Breast epithelium (tissue), 4 donors: ENCODE measurements around the gene RASGRF2. TPM values are rescaled to one million over a fixed set of nuclear protein-coding genes. Genes with fewer than 3 reads are reported as not detected.

Source experiments
- DNase-seq, 2 donors: peaks; one replicate each; pipeline ENCODE4 v3.0.0-alpha.2; 2019; ENCODE audit warnings: low spot score in 2 of 2
- H3K27ac ChIP-seq, 2 donors: fragments of 200-600 bp; sonication (generic) in 1 of 2; one replicate each; pipeline ENCODE4 v1.5.1; 2016 to 2019; ENCODE audit warnings: mild to moderate bottlenecking in 1 of 2
- H3K27me3 ChIP-seq, 2 donors: fragments of 200-600 bp; sonication (generic) in 1 of 2; one replicate each; pipeline versions ENCODE4 v1.5.1 to v1.6.0; 2017 to 2019; ENCODE audit warnings: control low read depth in 1 of 2, mild to moderate bottlenecking in 1 of 2
- H3K36me3 ChIP-seq: fragments of 200-600 bp; one replicate; pipeline ENCODE4 v1.5.1; 2019
- H3K4me1 ChIP-seq, 2 donors: fragments of 200-600 bp; sonication (generic); one replicate each; pipeline ENCODE4 v1.5.1; 2016 to 2019; ENCODE audit warnings: control low read depth in 1 of 2
- H3K4me3 ChIP-seq, 3 donors: fragments of 200-600 bp; sonication (generic); 1 replicate in 2 of 3; 2 replicates in 1 of 3; pipeline ENCODE4 v1.5.1; 2016 to 2019; ENCODE audit warnings: mild to moderate bottlenecking in 3 of 3, moderate library complexity in 2 of 3
- H3K9me3 ChIP-seq, 2 donors: fragments of 200-600 bp; sonication (generic) in 1 of 2; one replicate each; pipeline ENCODE4 v1.5.1; 2016 to 2019; ENCODE audit warnings: control low read depth in 1 of 2
- CTCF ChIP-seq, 3 donors: fragments of 450-650 bp; IDR thresholded peaks; one replicate each; pipeline ENCODE4 v1.5.1; 2016 to 2017; ENCODE audit warnings: antibody characterized with exemption in 3 of 3, mild to moderate bottlenecking in 3 of 3, moderate library complexity in 3 of 3
- POLR2A ChIP-seq: fragments of 450-650 bp; IDR thresholded peaks from one replicate; pipeline ENCODE4 v1.6.1; 2016; ENCODE audit warnings: antibody characterized with exemption, mild to moderate bottlenecking, moderate library complexity
- POLR2AphosphoS5 ChIP-seq, 3 donors: sonication (generic); formaldehyde crosslinking; IDR thresholded peaks; one replicate each; pipeline ENCODE4 v1.6.1; 2017; ENCODE audit warnings: antibody characterized with exemption in 3 of 3
- intact Hi-C: fragments of 100-400 bp; cut with DNase I; formaldehyde crosslinking; loops from one replicate; pipeline ENCODE4 v1.15.1; 2023; ENCODE audit warnings: low total_unique reads
- total RNA-seq, 3 donors: library from RNA; depleted of rRNA; stranded (reverse); fragments of >200 nt; gene quantifications; one replicate each; pipeline ENCODE4 v1.1.0, GENCODE V29; 2016

RASGRF2 gene
- total RNA-seq, 3 donors from 2014 or later: 6.1 to 15.7 (median 11.1) TPM

GRCh38 chr5:80933036-80933435 is 27.1 kb upstream of the RASGRF2 start:
- H3K4me1 ChIP-seq: no peaks in the 10 kb centered on the region
- no peaks in the 10 kb centered on the region for H3K9me3 ChIP-seq
- no peak overlapping the region for H3K27ac ChIP-seq
- no peaks in the 10 kb centered on the region for H3K36me3 ChIP-seq
- H3K4me3 ChIP-seq: no peak overlapping the region
- intact Hi-C loops: no loop called here
- TF ChIP-seq CTCF (IDR thresholded peaks at IDR 0.05) (no peak), POLR2AphosphoS5 (IDR thresholded peaks at IDR 0.05) (no peak), POLR2A (no peak)
- no peaks in the 10 kb centered on the region for H3K27me3 ChIP-seq
- no peak for DNase-seq

GRCh38 chr5:80934751-80935150 is 25.4 kb upstream of the RASGRF2 start:
- Histone ChIP-seq H3K4me3 (no peak overlapping the region), H3K4me1 (no peaks in the 10 kb centered on the region), H3K27ac (no peak overlapping the region), H3K36me3 (no peaks in the 10 kb centered on the region), H3K27me3 (no peaks in the 10 kb centered on the region), H3K9me3 (no peaks in the 10 kb centered on the region)
- intact Hi-C loops: no loop called here
- DNase-seq: no peak
- TF ChIP-seq POLR2A (no peak), POLR2AphosphoS5 (IDR thresholded peaks at IDR 0.05) (no peak), CTCF (IDR thresholded peaks at IDR 0.05) (no peak)

DNA sequence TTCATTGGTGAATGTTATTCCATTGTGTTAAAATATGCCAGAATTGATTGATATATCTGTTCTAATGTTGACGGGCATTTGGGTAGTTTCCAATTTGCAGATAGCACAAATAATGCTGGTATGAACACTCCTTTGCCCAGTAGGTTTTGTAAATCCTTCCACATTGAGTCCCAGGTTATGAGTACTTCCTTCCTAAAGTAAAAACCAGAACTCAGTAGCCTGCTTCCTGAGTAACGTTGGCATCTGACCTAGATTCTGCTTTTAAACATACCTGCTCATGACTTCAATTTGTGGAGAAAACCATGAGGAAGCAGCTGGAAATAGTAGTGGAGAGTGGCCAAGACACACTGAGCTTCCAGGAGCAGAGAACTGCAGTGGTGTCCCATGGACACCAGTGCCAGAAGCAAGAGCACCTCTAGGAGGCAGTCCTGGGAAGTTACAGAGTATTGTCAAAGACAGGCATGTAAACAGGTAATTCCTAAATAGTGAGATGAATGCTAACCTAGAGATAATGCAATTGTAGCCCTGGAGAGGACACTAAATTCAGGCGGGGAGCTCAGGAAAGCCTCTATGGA is 24.3 kb upstream of the RASGRF2 start:
- no peak for TF ChIP-seq POLR2A
- intact Hi-C loops: no loop called here
- Histone ChIP-seq H3K4me1 (no peaks in the 10 kb centered on the region), H3K36me3 (no peaks in the 10 kb centered on the region), H3K4me3 (no peak overlapping the region), H3K27me3 (no peaks in the 10 kb centered on the region), H3K9me3 (no peaks in the 10 kb centered on the region), H3K27ac (no peak overlapping the region)
- DNase-seq: no peak

DNA sequence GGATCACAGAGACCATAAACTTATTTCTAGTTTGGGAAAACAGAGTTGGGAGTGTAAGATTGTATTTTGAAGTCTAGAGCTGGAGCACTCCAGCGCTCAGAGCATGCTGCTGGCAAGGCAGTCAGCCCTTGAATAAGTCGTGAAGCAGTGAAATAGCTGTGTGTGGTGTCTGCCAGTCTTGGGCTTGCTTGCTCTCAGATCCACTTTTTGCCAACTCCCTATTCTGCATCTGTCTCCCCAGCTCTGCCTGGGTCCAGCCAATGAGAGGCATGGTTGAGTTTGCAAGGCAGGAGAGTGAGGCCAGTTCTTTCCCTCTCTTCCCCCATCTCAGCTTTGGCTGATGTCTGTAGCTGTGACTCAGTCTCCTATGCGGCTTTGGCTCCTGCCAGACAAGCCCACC is 23.3 kb upstream of the RASGRF2 start:
- Histone ChIP-seq H3K9me3 (no peaks in the 10 kb centered on the region), H3K27me3 (no peaks in the 10 kb centered on the region), H3K4me3 (no peak overlapping the region), H3K36me3 (no peaks in the 10 kb centered on the region), H3K4me1 (no peaks in the 10 kb centered on the region), H3K27ac (no peak overlapping the region)
- intact Hi-C loops: no loop called here
- TF ChIP-seq POLR2A: no peak
- no peak for TF ChIP-seq POLR2AphosphoS5 (IDR thresholded peaks at IDR 0.05)
- no peak for TF ChIP-seq CTCF (IDR thresholded peaks at IDR 0.05)
- DNase-seq: no peak

DNA sequence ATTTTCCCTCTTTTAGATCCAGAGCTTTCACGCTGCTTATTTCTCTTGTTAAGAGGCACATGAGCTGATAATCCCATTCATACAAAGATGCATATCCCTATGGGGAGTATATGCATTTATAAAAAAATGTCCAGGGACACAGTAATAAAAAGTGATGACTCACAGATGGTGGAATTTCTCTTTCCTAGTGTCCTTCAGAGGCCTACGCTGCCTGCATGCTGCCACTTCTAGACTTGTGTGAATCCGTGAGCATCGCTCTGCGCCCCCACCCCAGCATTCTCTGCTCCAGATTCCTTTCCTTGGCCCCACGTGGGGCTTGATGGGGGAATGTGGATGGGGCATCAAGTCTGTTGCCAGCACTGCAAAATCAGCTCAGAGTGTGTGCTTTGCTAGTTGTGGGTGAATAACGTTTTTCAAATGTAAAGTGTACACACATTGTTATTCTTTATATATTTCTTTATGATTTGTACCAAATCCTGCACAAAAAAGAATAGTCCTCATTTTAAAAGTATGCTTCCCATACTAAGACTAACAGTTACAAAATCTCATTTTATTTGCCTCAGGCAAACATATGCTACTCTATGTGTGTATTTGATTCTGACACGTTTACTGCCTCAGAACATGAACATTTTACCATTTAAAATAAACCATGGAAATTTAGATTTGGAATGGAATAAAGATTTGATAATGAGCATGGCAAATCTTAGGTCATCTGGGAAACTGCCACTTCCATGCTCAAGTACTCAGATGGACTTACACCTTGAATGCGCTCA is 22.4 kb upstream of the RASGRF2 start:
- Histone ChIP-seq H3K27ac (no peak overlapping the region), H3K4me1 (no peaks in the 10 kb centered on the region), H3K36me3 (no peaks in the 10 kb centered on the region), H3K4me3 (no peak overlapping the region), H3K9me3 (no peaks in the 10 kb centered on the region), H3K27me3 (no peaks in the 10 kb centered on the region)
- TF ChIP-seq POLR2A: no peak
- intact Hi-C loops: no loop called here
- DNase-seq: no peak

DNA sequence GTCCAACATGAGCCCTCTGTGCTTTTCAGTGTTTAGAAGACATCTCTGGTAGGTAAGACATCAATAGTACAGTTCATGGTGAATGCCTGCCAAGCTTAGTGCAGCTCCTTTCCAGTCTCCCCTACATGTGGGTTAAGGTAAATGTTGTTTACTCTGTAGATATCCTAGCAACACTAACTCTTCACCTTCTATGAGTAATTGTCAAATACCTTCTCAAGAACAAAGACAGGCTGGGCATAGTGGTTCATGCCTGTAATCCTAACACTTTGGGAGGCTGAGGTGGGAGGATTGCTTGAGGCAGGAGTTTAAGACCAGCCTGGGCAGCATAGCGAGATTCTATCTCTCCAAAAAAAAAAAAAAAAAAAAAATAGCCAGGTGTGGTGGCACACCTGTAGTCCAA is 18.7 kb upstream of the RASGRF2 start:
- no peak for TF ChIP-seq CTCF (IDR thresholded peaks at IDR 0.05)
- no peak for TF ChIP-seq POLR2AphosphoS5 (IDR thresholded peaks at IDR 0.05)
- TF ChIP-seq POLR2A: no peak
- H3K27me3 ChIP-seq: no peaks in the 10 kb centered on the region
- H3K36me3 ChIP-seq: no peaks in the 10 kb centered on the region
- intact Hi-C loops: no loop called here
- H3K4me1 ChIP-seq: no peaks in the 10 kb centered on the region
- H3K4me3 ChIP-seq: no peak overlapping the region
- no peak overlapping the region for H3K27ac ChIP-seq
- DNase-seq: no peak
- H3K9me3 ChIP-seq: no peaks in the 10 kb centered on the region
